Endothelial cell of umbilical vein (primary cell): ENCODE data around the gene NUTM2A. TPM values are rescaled to one million over a fixed set of nuclear protein-coding genes. Genes with fewer than 3 reads are reported as not detected.
"Not testable (repeated sequence)": the region's sequence is repeated elsewhere in the genome, so short reads cannot be mapped to it uniquely, and the experiment has no call there.

ENCODE experiments used
- BruUV-seq: library from RNA; stranded (reverse); fragments of 400-500 nt; replicated peaks from 2 replicates; lab custom pipeline; 2021; lab: Mats Ljungman, UMichigan
- CTCF ChIA-PET: fragments of 300-600, 350-600 bp; sonication (Branson Sonifier 250); formaldehyde crosslinking; loops from one replicate; lab custom pipeline; 2021; ENCODE audit warnings: antibody characterized with exemption, inconsistent platforms; lab: Charles Lee
- POLR2A ChIA-PET: fragments of 300-600, 350-600 bp; sonication (Branson Sonifier 250); formaldehyde crosslinking; loops from one replicate; lab custom pipeline; 2021; ENCODE audit warnings: antibody characterized with exemption, inconsistent platforms; lab: Charles Lee
- DNase-seq: peaks from one replicate; pipeline ENCODE4 v3.0.0-alpha.2; 2011; ENCODE audit warnings: low read depth, low spot score
- FAIRE-seq: peaks from 2 replicates; lab custom pipeline; 2011; peaks lifted over from hg19 to GRCh38; lab: Jason Lieb, UNC
- H2AFZ ChIP-seq: 2 replicates; pipeline ENCODE4 v1.6.0; 2012; ENCODE audit warnings: low read depth, low read length, control low read depth, inconsistent platforms
- H3K27ac ChIP-seq: 2 replicates; pipeline ENCODE4 v1.5.1; 2011; ENCODE audit warnings: low read depth, mild to moderate bottlenecking, control low read depth, low read length, moderate library complexity; ENCODE audit not compliant: insufficient read depth
- H3K27me3 ChIP-seq, 2 experiments: 2 replicates each; pipeline versions ENCODE4 v1.6.0 to v1.6.1; 2011; ENCODE audit warnings: low read length in 2 of 2, mixed read lengths in 1 of 2; ENCODE audit not compliant: control insufficient read depth in 2 of 2, insufficient read depth in 2 of 2
- H3K36me3 ChIP-seq, 2 experiments: 2 replicates in 1 of 2; 3 replicates in 1 of 2; pipeline ENCODE4 v1.5.1; 2011; ENCODE audit warnings: low read length in 2 of 2, mild to moderate bottlenecking in 1 of 2, moderate library complexity in 1 of 2; ENCODE audit not compliant: control insufficient read depth in 2 of 2, insufficient read depth in 2 of 2; ENCODE audit errors: extremely low read depth in 1 of 2
- H3K4me1 ChIP-seq: 3 replicates; pipeline ENCODE4 v1.5.1; 2011; ENCODE audit warnings: mild to moderate bottlenecking, low read length; ENCODE audit not compliant: control insufficient read depth, insufficient read depth; ENCODE audit errors: extremely low read depth
- H3K4me2 ChIP-seq: 2 replicates; pipeline ENCODE4 v1.6.1; 2011; ENCODE audit warnings: low read length, control low read depth, mixed read lengths; ENCODE audit not compliant: insufficient read depth
- H3K4me3 ChIP-seq, 3 experiments: fragments of 200-600 bp in 1 of 3; sonication (generic), shearing (Covaris generic) in 1 of 3; replicated peaks in 1 of 3; 2 replicates each; pipeline ENCODE4 v1.5.1; 2011 to 2016; ENCODE audit warnings: control low read depth in 3 of 3, low read length in 3 of 3, mild to moderate bottlenecking in 2 of 3, inconsistent platforms in 1 of 3, low read depth in 1 of 3, moderate library complexity in 1 of 3; ENCODE audit not compliant: insufficient read depth in 1 of 3
- H3K79me2 ChIP-seq: 2 replicates; pipeline ENCODE4 v1.6.0; 2012; ENCODE audit warnings: low read length, inconsistent platforms; ENCODE audit not compliant: control insufficient read depth, insufficient read depth
- H3K9ac ChIP-seq: replicated peaks from 2 replicates; pipeline ENCODE3; 2011; ENCODE audit warnings: low read length, control low read depth; ENCODE audit not compliant: insufficient read depth; ENCODE audit errors: extremely low read depth
- H3K9me1 ChIP-seq: replicated peaks from 3 replicates; pipeline ENCODE4 v1.6.0; 2011; ENCODE audit warnings: mild to moderate bottlenecking, low read length; ENCODE audit not compliant: control insufficient read depth, insufficient read depth; ENCODE audit errors: extremely low read depth
- H3K9me3 ChIP-seq: replicated peaks from 2 replicates; pipeline ENCODE4 v1.5.1; 2012; ENCODE audit warnings: low read length, inconsistent platforms; ENCODE audit not compliant: control insufficient read depth, insufficient read depth
- H4K20me1 ChIP-seq: replicated peaks from 2 replicates; pipeline ENCODE3; 2011; ENCODE audit warnings: mild to moderate bottlenecking, low read length; ENCODE audit not compliant: control insufficient read depth, insufficient read depth; ENCODE audit errors: extremely low read depth
- dilution Hi-C: fragments of 300-500 bp; cut with MboI; formaldehyde crosslinking; loops from one replicate; pipeline ENCODE4 v1.15.0; 2019; ENCODE audit warnings: low sequenced_read_pairs; ENCODE audit not compliant: extremely low pct_ligation_motif_present
- intact Hi-C: fragments of 100-400 bp; cut with micrococcal nuclease; formaldehyde crosslinking; loops from one replicate; pipeline ENCODE4 v1.10.0; 2022
- polyA plus RNA-seq, 4 experiments: library from polyadenylated mRNA; depleted of rRNA in 3 of 4; stranded (reverse) in 3 of 4; unstranded in 1 of 4; fragments of >200 nt; gene quantifications; 2 replicates each; pipeline versions ENCODE4 v1.2.1 to v1.2.3, GENCODE V29; 2011 to 2012; ENCODE audit warnings: missing spikeins in 1 of 4
- total RNA-seq: library from RNA; stranded (reverse); gene quantifications from 2 replicates; pipeline ENCODE4 v1.2.3, GENCODE V29; 2021

NUTM2A gene
- total and polyA plus RNA-seq, 2 donors (not counting 3 experiments of a cell fraction or from before 2014, with no cell fraction given), result 0.36 to 0.73 TPM

- POLR2A ChIA-PET, H3K4me3 ChIP-seq, H3K79me2 ChIP-seq, BruUV-seq, H3K27ac ChIP-seq, H3K36me3 ChIP-seq, H3K9me3 ChIP-seq, dilution Hi-C loops, H4K20me1 ChIP-seq, intact Hi-C loops, H3K9ac ChIP-seq, H3K4me1 ChIP-seq, DNase-seq, H2AFZ ChIP-seq, H3K9me1 ChIP-seq, H3K27me3 ChIP-seq, H3K4me2 ChIP-seq: not testable (repeated sequence)
- peak; percentile 67 for FAIRE-seq
- CTCF ChIA-PET, result interaction anchor here (0.8 kb wide), 1 partner anchor 300 kb away, joined by 3 read pairs; the partner anchor contains the start of gene MINPP1
Measured at GRCh38 chr10:87204801-87205200, 20.4 kb upstream of the NUTM2A start.

DNA sequence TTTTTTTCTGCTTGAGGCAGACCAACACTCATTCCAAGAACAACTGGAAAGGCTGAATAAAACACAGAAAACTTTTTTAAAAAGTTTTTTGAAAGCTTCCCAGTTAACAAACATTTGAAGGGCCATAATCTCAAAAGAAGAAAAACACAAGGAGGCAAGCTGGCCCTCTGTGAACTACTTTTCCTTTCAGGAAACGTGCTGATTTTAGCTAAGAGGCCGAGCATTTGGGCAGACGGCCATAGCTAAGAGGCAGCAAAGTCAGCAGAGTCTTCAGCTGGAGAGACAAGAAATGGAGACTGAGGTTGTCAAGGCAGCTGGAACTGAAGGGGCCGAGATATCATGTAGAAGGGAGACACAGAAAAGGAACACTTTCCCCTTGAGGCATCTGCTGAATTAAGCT lies 18.3 kb upstream of the NUTM2A start:
- H3K4me1 ChIP-seq, BruUV-seq, H3K4me3 ChIP-seq, H3K9ac ChIP-seq, H3K27ac ChIP-seq, H3K9me3 ChIP-seq, H3K79me2 ChIP-seq, H3K4me2 ChIP-seq, intact Hi-C loops, CTCF ChIA-PET, H3K36me3 ChIP-seq, H4K20me1 ChIP-seq, H3K27me3 ChIP-seq, H3K9me1 ChIP-seq, dilution Hi-C loops, POLR2A ChIA-PET, H2AFZ ChIP-seq: not testable (repeated sequence)
- peak; percentile 70 for DNase-seq
- peak; percentile 69 for FAIRE-seq

GRCh38 chr10:87210309-87210708 lies 14.9 kb upstream of the NUTM2A start:
- intact Hi-C loops, result loop anchor here (10.0 kb wide), 1 partner anchor 294 kb away; the partner anchor contains the start of gene MINPP1
- H4K20me1 ChIP-seq, H2AFZ ChIP-seq, H3K27me3 ChIP-seq, H3K4me2 ChIP-seq, FAIRE-seq, dilution Hi-C loops, CTCF ChIA-PET, BruUV-seq, H3K36me3 ChIP-seq, H3K9ac ChIP-seq, H3K27ac ChIP-seq, H3K79me2 ChIP-seq, H3K9me1 ChIP-seq, H3K9me3 ChIP-seq, DNase-seq, POLR2A ChIA-PET, H3K4me1 ChIP-seq, H3K4me3 ChIP-seq: not testable (repeated sequence)
